ENCODE data around the gene PLEKHN1.
A peak's percentile ranks its signal among the peaks of the same experiment; 100 is the strongest.

Gene PLEKHN1

GRCh38 chr1:966135-966703 lies at the start of gene PLEKHN1:
Gene PLEKHN1 (plus strand): TSS chr1:966482. CDS start chr1:966532, 50 bp downstream.
- no peak for DNase-seq

- no peak for DNase-seq
Measured at GRCh38 chr1:917076-917459, 49.2 kb upstream of the PLEKHN1 start.

GRCh38 chr1:917466-918091 lies 48.7 kb upstream of the PLEKHN1 start:
- DNase-seq: no peak

- no peak for DNase-seq
Measured at GRCh38 chr1:918353-918752, 47.9 kb upstream of the PLEKHN1 start.

- DNase-seq: no peak
Measured at GRCh38 chr1:918843-919242, 47.4 kb upstream of the PLEKHN1 start.

GRCh38 chr1:919271-919872 lies 46.9 kb upstream of the PLEKHN1 start:
- DNase-seq: no peak

DNA sequence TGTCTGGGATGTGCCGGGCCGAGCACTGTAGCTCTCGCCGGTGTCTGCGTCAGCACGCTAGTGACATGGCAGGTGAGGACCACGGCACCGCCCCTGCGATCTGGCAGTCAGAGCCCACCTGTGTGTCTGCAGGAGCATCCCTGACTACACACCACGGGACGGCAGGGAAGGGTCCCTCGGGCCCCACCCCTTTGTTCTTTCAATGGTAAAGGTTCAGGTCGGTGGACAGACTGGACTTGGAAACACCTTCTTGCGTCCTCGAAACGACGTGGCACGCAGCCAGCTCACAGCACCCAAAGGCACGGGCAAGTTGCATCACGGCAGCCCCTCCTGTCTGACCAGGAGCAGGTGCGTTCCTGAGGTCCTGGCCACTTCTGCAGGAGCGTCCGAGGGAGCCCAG lies 46.3 kb upstream of the PLEKHN1 start:
- DNase-seq: no peak

- no peak for DNase-seq
Measured at GRCh38 chr1:920521-920920, 45.8 kb upstream of the PLEKHN1 start.

DNA sequence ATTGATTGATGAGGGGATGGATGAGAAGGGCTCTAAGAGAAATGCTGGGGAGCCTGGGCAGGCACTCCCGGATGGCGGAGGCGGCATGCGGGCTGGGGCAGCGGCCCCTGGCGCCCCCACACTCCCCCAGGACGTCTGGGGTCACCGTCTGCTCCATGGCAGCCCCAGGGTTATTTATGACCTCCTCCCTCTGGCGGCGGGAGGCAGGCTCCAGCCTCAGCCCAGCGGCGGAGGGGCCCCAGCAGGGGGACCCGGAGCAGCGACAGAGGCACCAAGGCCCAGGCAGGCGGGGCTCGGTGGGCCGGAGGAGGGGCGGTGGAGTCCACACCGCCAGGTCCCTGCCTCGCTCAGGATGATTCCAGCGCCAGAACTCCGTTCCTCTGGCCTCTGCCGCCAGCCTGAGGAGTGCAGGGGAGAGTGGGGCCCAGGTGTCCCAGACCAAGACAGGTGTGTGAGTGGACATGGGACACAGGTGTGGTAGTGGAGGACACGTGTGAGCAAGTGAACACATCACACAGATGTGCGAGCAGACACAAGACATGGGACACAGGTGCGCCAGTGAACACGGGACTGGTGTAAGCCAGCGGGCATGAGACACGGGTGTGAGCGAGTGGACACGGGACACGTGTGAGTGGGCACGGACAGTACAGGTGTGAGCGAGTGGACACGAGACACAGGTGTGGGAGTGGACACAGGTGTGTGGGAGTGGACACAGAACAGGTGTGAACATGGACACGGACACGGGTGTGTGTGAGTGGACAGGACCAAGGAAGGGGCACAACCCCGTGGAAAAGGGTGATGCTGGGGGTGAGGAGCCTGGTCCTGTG lies 45.1 kb upstream of the PLEKHN1 start:
- peak; percentile 51 for DNase-seq

DNA sequence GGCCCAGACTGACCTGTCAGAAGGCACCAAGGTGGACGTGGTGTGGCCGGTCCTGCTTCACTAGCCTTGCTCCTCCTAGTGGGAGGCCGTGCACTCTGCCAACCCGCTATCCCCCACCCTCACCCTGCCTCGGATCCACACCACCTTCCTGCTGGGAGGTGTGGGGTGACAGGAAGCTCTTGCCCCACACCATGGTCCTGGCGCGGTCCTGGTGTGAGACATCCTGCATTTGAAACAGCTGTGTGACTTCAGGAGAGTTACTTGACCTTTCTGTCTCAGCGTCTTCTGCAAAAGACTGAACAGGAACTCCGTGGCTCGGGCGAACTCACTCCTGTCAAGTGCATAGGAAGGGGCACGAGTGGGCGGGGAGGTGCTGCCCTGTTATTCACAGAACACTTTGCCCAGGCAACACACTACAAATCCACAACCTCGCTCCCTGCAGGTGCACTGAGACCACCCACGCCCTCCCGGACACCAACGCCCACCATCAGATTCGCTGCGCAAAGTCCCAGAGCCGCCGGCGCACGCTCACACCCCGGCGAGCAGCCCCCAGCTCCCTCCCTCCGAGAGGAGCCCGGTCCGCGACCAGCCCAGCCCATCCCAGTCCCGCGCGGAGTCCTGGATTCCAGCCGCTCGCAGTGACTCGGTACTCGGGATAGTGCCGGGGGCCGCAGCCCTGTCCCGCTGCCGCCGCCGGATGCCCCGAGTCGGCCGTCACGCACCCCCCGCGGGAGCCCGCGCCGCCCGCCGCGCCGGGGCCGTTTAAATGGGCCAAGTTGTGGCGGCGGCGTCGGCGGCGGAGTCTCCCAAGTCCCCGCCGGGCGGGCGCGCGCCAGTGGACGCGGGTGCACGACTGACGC lies 42.9 kb upstream of the PLEKHN1 start, which contains the start of gene SAMD11:
Gene SAMD11, plus strand, starts transcription at position 793 of the 860 bp plus-strand sequence. CDS start 509 bp downstream, outside the sequence.
- DNase-seq: peak; percentile 68

DNA sequence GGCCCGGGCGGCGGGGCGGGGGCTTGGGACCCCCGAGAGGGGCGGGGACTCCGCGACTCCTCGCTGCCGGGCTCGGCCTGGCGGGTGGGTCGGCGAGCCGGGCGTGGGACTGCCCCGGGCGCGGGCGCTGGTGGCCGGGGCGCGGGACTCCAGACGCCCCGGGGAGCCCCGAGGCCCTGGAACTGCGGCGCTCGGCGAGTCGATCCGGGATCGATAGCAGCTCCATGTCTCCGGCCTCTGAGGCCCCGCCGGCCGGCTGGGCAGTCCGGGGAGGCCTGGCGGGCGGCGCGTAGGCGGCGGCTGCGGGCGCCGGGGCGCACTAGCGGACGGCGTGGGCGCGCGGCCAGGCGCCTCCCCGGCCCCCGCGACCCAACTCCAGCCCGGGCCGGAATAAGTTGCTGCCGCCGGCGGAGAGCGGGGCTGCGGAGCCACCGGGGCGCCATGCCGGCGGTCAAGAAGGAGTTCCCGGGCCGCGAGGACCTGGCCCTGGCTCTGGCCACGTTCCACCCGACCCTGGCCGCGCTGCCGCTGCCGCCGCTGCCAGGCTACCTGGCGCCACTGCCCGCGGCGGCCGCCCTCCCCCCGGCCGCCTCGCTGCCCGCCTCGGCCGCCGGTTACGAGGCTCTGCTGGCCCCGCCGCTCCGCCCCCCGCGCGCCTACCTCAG lies 42.2 kb upstream of the PLEKHN1 start:
- DNase-seq: no peak

DNA sequence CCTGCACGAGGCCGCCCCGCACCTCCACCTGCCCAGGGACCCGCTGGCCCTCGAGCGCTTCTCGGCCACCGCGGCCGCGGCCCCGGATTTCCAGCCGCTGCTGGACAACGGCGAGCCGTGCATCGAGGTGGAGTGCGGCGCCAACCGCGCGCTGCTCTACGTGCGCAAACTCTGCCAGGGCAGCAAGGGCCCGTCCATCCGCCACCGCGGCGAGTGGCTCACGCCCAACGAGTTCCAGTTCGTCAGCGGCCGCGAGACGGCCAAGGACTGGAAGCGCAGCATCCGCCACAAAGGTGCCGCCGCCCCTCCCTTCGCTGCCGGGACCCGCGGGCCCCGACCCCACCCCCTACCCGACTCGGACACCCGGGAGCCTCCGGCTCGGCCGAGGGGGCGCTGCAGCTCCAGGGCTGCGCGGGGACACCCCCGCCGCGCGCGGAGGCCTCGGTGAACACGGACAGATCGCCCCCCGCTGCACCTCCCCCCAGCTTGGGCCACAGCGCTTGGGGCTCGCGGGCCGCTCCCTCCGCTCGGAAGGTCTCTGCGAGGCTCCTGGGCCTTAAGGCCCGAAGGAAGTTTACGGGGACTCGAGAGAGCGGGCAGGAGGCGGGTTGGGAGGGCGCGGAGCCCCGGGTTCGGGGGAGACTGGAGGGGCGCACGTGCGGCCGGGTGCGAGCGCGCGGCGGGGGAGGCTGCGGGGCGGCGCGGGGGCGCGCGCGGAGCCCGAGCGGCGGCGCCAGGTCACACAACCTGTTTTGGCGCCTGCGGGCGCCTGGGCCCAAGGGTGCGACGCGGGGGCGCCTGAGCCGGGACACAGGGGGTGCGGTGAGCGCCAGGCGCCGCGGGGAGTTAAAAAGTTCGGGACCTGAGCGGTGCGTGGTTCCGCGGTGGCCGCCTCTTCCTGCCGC lies 41.4 kb upstream of the PLEKHN1 start:
- DNase-seq: peak; percentile 46

DNA sequence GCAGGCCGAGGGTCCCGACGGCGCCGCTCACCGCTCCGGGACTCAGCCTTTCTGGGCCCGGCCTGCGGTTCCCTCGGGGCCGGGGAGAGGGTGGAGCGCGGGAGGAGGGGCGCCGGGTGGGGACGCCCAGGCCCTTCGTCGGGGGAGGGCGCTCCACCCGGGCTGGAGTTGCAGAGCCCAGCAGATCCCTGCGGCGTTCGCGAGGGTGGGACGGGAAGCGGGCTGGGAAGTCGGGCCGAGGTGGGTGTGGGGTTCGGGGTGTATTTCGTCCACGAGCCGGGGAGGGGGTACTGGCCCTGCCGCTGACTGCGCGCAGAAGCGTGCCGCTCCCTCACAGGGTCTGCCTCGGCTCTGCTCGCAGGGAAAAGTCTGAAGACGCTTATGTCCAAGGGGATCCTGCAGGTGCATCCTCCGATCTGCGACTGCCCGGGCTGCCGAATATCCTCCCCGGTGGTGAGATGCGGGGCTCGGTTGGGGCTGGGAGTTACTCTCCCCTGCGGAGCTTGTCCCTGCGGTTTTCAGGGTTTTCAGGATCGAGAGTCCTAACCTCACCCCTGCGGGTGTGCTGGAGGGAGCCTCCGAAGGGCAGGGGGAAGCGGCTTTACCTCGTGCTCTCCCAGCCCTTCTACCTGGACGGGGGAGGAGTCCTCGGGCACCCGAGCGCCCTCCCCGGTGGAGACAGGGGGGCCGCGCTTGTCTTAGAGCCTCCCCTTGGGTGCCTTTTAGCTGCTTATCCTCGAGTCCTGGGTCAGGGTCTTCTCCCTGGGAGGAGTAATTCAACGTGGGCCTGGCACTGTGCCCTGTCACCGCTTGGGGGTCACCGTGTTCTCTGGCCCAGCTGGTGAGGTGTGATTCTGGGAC lies 40.5 kb upstream of the PLEKHN1 start:
- DNase-seq: no peak

DNA sequence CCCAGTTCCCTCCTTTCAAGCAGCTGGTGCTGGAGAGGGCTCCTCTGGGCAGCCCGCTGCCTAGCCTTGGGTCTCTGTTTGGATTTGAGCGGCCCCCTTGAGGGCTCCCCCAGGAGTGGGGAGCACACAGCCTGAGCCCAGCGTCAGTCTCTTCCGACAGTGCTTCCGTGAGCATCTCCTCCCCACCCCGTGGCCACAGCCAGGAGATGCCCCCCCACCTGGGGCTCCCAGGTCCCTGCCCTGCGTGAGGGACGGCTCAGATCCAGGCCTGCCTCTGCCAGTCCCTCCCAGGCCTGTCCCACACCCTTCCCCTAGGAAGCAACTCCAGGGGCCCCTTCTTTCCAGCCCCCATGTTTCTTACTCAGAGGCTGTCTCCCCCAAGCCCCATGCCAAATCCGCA lies 39.0 kb upstream of the PLEKHN1 start:
- DNase-seq: no peak

DNA sequence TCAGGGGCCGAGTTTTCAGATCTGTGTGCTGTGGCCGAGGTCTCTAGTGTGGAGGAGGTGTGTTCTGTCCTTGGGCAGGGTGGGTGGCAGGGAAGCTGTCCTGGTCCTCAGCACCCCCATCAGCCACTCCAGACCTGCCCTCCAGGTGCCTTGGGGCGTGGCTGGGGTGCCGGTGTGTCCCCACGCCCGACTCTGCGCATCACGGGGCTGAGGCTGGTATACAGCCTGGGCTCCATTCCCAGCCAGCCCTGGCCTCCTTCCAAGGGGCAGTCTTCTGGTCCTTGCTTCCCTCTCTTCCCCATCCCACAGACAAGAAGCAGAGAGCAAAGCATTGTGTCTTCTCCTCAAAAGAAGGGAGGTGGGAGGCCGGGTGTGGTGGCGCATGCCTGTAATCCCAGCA lies 38.5 kb upstream of the PLEKHN1 start:
- DNase-seq: no peak

- DNase-seq: no peak
Measured at GRCh38 chr1:928825-929661, 37.2 kb upstream of the PLEKHN1 start.

DNA sequence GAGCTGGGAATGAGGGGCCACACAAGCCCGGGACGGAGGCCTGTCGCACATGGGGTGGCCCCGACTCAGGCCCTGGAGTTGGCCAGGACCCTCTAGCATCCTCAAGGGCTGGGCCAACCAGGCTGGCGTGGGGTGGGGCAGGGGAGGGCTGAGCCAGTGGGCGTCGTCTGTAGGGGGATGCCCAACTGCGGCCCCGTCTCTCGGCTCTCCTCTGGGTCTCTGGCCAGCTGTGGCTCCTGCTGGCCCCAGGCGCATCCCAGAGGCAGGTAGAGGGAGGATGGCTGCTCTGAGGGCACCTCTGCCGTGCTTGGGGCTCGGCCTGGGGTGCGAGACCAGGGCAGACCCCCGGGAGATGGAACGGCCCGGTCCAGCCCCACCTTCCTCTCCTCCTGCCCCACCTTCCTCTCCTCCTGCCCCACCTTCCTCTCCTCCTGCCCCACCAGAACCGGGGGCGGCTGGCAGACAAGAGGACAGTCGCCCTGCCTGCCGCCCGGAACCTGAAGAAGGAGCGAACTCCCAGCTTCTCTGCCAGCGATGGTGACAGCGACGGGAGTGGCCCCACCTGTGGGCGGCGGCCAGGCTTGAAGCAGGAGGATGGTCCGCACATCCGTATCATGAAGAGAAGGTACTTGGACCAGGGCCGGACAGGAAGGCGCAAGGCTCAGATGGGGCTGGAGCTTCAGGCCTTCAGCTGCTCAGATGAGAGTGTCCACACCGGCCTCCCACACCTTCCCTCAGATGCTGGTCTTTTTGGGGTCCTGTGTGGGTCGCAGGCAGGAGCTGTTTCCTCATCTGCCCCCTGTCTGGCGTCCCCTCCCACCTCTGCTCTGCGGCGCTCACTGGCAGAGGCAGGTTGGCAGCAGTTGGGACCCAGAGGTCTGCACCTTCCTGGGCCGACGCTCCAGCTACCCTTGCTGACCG lies 36.3 kb upstream of the PLEKHN1 start:
- DNase-seq: no peak

- DNase-seq: no peak
Measured at GRCh38 chr1:930633-931138, 35.6 kb upstream of the PLEKHN1 start.
